Transverse colon (tissue), 3 donors: ENCODE results near the gene TMBIM1.

ENCODE experiments used
- CTCF ChIP-seq, 5 experiments: fragments of 200-600 bp in 3 of 5; fragments of 450-650 bp in 2 of 5; sonication (generic) in 3 of 5; IDR thresholded peaks; 1 replicate in 2 of 5; 2 replicates in 3 of 5; pipeline ENCODE4 v1.5.1; 2016 to 2017; ENCODE audit warnings: antibody characterized with exemption in 5 of 5, inconsistent platforms in 3 of 5, mild to moderate bottlenecking in 2 of 5, moderate library complexity in 1 of 5
- POLR2A ChIP-seq: fragments of 450-650 bp; IDR thresholded peaks from one replicate; pipeline ENCODE4 v1.6.1; 2016; ENCODE audit warnings: antibody characterized with exemption, mild to moderate bottlenecking, moderate library complexity

- peak in 1 of 5 experiments; percentile 26 for TF ChIP-seq CTCF (IDR thresholded peaks at IDR 0.05)
- TF ChIP-seq POLR2A = peak; percentile 39
Measured at GRCh38 chr2:218289639-218290315, 2.5 kb downstream of the TMBIM1 start.
